CD4-positive, alpha-beta T cell treated with Interleukin-6 for 4 hours (primary cell): Measurements from ENCODE around the gene RBM20.
"Not testable (repeated sequence)": the region's sequence is repeated elsewhere in the genome, so short reads cannot be mapped to it uniquely, and the experiment has no call there.

Experiments used
- DNase-seq: peaks from one replicate; pipeline ENCODE4 v3.0.0-alpha.2; 2020; ENCODE audit warnings: mixed read lengths

RBM20 gene

DNA sequence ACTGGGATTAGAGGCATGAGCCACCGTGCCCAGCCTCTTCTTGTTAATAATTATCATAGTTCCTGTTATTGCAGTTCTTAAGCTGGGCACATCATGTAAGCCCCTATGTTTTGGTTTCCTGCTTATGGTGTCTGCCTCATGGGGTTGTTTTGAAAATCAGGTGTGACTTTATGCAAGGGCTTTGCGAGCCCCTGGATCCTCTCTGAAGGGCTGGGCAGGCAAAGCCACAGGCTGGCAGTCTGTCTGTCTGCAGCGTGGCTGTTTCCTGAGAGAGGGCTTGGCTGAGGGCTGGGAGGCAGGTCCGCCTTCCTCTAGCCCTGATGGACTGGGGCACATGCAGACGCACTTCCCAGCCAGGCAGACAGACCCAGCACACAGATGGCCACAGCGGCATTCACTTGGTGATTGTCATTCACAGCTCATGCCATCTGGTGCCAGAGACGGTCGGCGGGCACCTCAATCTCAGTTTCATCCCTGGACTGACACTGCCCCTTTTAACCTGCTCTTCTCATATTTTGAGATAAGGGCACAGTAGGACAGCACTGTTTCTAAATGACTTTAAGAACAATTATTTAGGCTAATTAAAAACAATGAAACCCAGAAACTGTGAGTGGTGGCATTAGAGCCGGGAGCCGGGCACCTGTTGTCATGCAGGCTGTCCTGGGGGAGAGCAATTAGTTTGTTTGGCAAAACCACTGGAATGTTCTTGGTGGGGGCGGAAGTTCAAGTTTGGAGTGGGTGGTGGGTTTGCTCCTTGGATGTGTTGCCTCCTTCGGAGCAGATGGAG lies 35.5 kb downstream of the RBM20 start:
- no peak for DNase-seq

- no peak for DNase-seq
Measured at GRCh38 chr10:110680273-110681020, 36.3 kb downstream of the RBM20 start.

- peak; percentile 27 for DNase-seq
Measured at GRCh38 chr10:110681023-110681681, 37.0 kb downstream of the RBM20 start.

DNA sequence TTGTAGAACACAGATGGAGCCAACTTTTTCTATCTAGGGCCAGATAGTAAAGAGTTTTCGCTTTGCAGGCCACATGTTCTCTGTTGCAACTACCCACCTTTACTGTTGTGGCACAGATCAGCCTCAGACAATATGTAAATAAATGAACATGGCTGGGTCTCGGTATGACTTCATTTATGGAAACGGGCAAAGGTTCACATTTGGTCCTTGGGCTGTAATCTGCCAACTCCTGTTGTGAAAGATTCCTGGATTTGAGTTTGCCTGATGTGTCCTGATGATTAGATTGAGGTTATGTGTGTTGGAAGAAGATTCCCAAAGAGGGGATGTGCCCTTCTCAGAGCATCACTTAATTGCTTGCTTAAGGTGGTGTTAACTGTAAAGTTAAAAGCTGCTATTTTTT lies 38.2 kb downstream of the RBM20 start:
- no peak for DNase-seq

DNA sequence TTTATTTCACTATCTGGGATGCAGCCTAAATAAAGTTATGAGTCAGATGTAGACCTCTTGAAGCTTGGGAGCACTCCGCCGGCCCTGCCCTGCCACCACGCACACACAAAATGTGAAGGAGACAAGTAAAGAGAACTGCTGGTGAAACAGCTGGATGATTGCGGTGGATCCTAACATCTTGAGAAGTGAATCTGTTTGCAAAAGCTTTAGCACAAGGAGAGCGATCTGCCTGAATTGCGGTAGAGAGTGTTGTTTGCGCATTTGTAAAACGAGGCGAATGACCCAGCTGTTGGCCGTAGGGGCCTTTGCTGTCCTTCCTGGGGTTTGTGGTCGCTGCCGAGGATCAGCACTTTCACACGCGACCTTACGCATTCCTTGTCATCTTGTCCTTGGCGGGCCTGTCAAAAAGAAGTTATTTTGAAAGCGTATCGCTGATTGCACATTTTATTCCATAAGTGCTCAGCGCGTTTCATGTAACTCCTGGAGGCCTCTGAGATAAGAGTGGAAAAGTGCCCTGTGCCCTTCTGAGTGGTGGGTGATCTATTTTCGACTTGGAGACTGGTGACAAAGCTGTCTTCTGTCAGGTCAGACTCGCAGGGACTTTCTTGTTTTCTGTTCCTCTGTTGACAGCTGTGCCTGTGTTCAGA lies 40.8 kb downstream of the RBM20 start:
- DNase-seq = no peak

- DNase-seq = no peak
Measured at GRCh38 chr10:110686047-110686446, 41.9 kb downstream of the RBM20 start.

DNA sequence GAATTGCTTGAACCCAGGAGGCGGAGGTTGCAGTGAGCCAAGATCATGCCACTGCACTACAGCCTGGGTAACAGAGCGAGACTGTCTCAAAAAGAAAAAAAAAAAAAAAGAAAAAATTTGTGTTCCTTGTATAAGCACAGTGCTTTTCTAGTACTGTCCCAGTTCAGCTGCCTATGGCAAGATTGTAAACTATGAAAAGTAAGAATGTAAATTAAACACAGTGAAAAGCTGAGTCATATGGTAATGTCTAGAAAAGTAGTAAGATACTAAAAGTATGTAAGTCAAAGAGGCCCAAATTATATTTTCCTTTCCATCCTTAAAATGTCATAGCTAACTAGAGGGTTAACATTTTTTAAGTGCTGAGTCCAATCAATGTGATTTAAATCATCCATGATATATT lies 42.8 kb downstream of the RBM20 start:
- no peak for DNase-seq

GRCh38 chr10:110687400-110687799 lies 43.3 kb downstream of the RBM20 start:
- DNase-seq = no peak

DNA sequence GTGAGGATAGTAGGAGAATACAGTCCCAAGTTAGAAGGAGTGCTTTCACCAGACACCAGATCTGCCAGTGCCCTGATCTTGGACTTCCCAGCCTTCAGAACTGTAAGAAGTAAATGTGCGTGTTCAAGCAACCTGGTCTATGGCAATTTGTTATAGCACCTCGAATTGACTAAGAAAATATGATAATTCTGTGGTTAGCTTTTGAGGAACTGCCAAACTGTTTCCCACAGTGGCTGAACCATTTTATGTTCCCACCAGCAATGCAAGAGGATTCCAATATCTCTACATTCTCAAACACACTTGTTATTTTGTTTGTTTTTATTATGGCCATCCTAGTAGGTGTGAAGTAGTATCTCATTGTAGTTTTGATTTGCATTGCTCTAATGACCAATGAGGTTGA lies 47.0 kb downstream of the RBM20 start:
- DNase-seq = no peak

DNA sequence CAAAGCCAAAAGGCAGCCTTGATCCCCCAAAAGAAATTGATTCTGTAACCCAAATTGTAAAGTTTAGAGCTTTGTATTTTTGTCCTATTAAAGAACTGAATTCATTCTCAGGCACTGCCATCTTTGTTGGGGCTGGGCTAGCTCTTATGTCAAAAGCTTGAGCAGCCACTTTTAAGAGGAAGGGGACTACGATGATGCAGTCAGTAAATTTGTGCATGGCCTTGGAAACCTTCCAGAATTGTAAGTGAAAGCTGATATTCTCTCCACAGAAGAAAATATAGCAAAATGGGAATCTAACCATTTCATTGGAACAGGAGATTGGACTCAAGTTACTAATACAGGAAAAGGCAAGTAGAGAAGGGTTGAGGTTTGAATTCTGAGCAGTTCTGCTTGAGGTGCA lies 50.1 kb downstream of the RBM20 start:
- no peak for DNase-seq

GRCh38 chr10:110694820-110695538 lies 50.8 kb downstream of the RBM20 start:
- no peak for DNase-seq

- no peak for DNase-seq
Measured at GRCh38 chr10:110695539-110695886, 51.4 kb downstream of the RBM20 start.

DNA sequence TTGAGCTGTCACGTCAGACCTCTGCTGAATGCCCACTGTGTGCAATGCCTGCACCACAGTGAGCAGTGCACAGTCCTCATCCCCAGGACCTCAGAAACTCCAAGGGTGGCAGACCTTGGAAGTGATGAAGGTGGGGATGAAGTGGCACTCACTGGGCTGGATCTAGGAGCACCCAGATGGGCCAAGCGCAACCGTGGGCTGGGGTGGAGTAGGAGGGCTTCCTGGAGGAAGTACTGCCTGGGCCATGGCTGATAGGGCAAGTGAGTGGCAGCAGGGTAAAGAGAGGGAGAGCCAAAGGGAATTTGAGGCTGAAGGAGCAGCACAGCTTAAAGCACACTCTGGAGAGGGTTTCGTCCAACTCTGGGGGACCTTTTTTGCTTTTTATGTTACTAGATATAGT lies 52.3 kb downstream of the RBM20 start:
- DNase-seq = no peak

DNA sequence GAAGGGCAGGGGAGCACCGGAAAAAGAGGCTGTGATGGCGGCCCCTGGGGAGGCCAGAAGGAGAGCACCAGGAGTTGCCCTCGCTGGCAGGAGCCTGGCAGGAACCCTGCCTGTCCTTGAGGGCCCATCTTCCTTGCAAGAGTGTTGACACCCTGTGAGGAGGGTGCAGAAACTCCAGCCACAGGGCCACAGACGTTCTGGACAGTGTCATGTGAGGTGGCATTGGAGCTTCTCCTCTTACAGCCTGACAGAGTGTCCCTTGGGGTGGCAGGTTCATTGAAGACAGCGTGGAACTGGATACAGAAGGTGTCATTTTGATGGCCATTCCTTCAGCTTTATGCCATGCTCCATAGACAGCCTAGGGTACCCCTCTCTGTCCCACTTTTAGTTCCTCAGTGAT lies 54.2 kb downstream of the RBM20 start:
- no peak for DNase-seq

- DNase-seq = no peak
Measured at GRCh38 chr10:110698782-110699201, 54.7 kb downstream of the RBM20 start.

- no peak for DNase-seq
Measured at GRCh38 chr10:110699859-110700468, 55.8 kb downstream of the RBM20 start.

- DNase-seq = no peak
Measured at GRCh38 chr10:110700947-110701616, 56.9 kb downstream of the RBM20 start.

DNA sequence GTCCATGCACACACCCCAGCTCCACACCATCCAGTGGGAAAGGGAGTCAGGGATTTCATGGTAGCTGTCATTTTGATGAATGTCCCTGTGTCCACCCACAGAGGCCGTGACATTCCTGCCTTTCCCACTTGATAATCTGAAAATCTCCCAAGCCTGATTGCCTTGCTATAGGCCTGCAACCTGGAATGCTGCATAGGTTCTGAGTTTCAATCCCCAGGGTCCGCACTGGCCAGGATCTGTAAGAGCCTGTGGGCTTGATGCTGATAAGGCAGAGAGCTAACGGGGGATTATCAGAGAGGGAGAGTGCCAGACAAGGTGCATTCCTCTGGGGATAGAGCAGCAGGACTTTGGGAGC lies 57.5 kb downstream of the RBM20 start:
- DNase-seq = no peak

DNA sequence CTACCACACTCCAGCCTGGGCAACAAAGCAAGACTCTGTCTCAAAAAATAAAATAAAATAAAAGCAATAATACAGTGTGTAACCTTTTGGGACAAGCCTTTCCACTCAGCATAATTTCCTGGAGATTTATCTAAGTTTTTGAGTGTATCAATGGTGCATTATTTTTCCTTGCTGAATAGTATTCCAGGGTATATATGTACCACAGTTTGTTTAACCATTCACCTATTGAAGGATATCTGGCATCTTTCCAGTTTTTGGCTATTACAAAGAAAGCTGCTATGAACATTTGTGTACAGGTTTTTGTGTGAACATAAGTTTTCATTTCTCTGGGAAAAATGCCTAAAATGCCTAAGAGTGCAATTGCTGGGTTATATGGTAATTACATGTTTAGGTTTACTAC lies 59.9 kb downstream of the RBM20 start:
- no peak for DNase-seq

DNA sequence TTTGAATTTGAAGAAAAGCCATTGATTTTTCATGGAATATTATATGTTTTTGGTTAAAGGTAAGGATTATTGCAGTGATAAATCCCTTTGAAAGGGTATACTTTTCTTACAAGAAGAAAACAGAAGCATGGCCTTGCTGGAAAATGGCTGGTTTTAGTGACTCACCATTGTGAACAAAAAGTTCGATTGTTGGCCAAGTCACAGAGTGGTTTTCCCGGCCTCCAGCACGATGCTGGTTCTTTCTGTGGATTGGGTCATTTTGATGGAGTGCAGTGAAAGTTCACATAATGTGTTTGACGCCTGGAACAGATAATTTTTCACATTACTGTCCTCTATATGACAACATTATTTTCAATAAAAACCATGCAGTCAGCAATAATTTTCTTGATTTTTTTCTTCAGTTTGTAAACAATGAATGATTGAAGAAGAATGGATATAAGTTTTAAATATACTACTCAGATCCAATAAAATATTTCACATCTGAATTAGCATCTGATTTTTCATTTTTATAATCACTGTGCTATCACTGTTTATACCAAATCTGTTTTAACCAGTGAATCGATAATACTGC lies 60.9 kb downstream of the RBM20 start:
- no peak for DNase-seq

- not testable (repeated sequence) for DNase-seq
Measured at GRCh38 chr10:110705596-110705995, 61.5 kb downstream of the RBM20 start.
